ENCODE measurements around the gene RABGAP1L. TPM values are rescaled to one million over a fixed set of nuclear protein-coding genes. Genes with fewer than 3 reads are reported as not detected.

RABGAP1L gene
- total and polyA plus RNA-seq, 10 of the 15 experiments (the other 5 are each of a cell fraction or from before 2014, with no cell fraction given): 5.8 to 194 (median 113) TPM

- ChIA-PET POLR2A (no interaction called here), SMC1A (ENCODE audit: uncharacterized antibody, unreplicated experiment) (interaction anchor here (1.0 to 2.3 kb wide), 3 partner anchors 9 to 21 kb away, joined by 5 to 10 read pairs (median 6); no protein-coding TSS in a partner anchor), RAD21 (ENCODE audit: unreplicated experiment) (no interaction called here), CTCF (interaction anchor here (0.7 to 2.0 kb wide), 4 partner anchors 10 to 75 kb away, joined by 3 to 5 read pairs (median 4); no protein-coding TSS in a partner anchor)
- Histone ChIP-seq H4K20me1 (ENCODE audit: control insufficient read depth, insufficient read depth) (no peaks in the 10 kb centered on the region), H3K79me2 (ENCODE audit: control insufficient read depth, insufficient read depth, low read length) (no peaks in the 10 kb centered on the region), H3K27me3 (replicated peaks in 1 of 2; ENCODE audit: control insufficient read depth in 2 of 2, insufficient read depth in 2 of 2, low read length in 1 of 2) (no peaks in the 10 kb centered on the region), H3K4me2 (ENCODE audit: control insufficient read depth, insufficient read depth) (no peak overlapping the region), H2AFZ (ENCODE audit: control insufficient read depth, low read depth, low read length) (no peak overlapping the region), H3K4me3 (no peak overlapping the region), H3K4me1 (ENCODE audit: control insufficient read depth, insufficient read depth, low read length) (peaks cover 6% of the 10 kb centered on the region), H3K36me3 (ENCODE audit: control insufficient read depth in 2 of 2, insufficient read depth in 2 of 2, low read length in 1 of 2) (no peaks in the 10 kb centered on the region), H3K9me3 (replicated peaks; ENCODE audit: control insufficient read depth, insufficient read depth, low read length) (no peaks in the 10 kb centered on the region), H3K27ac (ENCODE audit: control insufficient read depth, insufficient read depth) (no peak overlapping the region), H3K9ac (ENCODE audit: control insufficient read depth, insufficient read depth, low read length) (no peak overlapping the region)
- no TSS peak for BruUV-seq (replicated peaks)
- DNase-seq (ENCODE audit: low read depth, low spot score): no peak
- no peak for TF ChIP-seq WRNIP1 (IDR thresholded peaks at IDR 0.05; ENCODE audit: borderline replicate concordance, low read depth, low read length)
- no peak for TF ChIP-seq YY1 (IDR thresholded peaks at IDR 0.05; ENCODE audit: low read depth, low read length)
- no peak for TF ChIP-seq E4F1 (IDR thresholded peaks at IDR 0.05; ENCODE audit: borderline replicate concordance, partially characterized antibody)
- no peak for TF ChIP-seq RAD21 (IDR thresholded peaks at IDR 0.05; ENCODE audit: insufficient read depth, low read depth, low read length)
- ATAC-seq: no peak
- intact Hi-C loops (cut with micrococcal nuclease; ENCODE audit: unreplicated experiment) (no loop called here), in situ Hi-C loops (cut with MboI) (no loop called here)
- WGBS (ENCODE audit: insufficient coverage, insufficient replicate concordance, low lambda C conversion rate, missing lambda C conversion rate): 95% methylated on average over 1 of the region's 1 CpG
- FAIRE-seq: no peak
Measured at GRCh38 chr1:174949061-174949460, 789.7 kb downstream of the RABGAP1L start.

DNA sequence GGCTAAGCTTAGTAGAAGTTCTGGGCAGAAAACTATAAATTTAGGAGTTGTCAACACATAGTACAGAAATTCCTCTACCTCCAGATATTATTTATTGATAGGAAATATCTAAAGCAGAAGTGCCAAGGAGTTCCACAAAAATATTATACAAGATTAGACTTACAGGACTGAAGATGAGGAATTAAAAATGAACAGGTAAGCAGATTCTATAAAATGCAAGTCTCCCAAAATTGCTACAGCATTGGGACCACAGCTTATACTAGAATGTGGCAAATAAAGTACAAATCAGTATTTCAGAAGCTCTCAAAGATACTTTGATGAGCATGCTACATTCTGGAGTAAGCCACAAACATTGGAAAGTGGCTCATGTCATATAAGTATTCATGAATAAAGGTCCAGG is 790.3 kb downstream of the RABGAP1L start:
- H3K27me3 ChIP-seq (replicated peaks in 1 of 2; ENCODE audit: control insufficient read depth in 2 of 2, insufficient read depth in 2 of 2, low read length in 1 of 2): no peaks in the 10 kb centered on the region
- FAIRE-seq: no peak
- no peaks in the 10 kb centered on the region for H3K36me3 ChIP-seq (ENCODE audit: control insufficient read depth in 2 of 2, insufficient read depth in 2 of 2, low read length in 1 of 2)
- TF ChIP-seq, protein P1, sequence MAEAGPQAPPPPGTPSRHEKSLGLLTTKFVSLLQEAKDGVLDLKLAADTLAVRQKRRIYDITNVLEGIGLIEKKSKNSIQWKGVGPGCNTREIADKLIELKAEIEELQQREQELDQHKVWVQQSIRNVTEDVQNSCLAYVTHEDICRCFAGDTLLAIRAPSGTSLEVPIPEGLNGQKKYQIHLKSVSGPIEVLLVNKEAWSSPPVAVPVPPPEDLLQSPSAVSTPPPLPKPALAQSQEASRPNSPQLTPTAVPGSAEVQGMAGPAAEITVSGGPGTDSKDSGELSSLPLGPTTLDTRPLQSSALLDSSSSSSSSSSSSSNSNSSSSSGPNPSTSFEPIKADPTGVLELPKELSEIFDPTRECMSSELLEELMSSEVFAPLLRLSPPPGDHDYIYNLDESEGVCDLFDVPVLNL (IDR thresholded peaks at IDR 0.05; ENCODE audit: low read depth, low read length): no peak
- TF ChIP-seq ATF7 (IDR thresholded peaks at IDR 0.05; ENCODE audit: low read depth): no peak
- TF ChIP-seq ZBTB33 (IDR thresholded peaks at IDR 0.05): no peak
- no peak for TF ChIP-seq POLR2AphosphoS2 (IDR thresholded peaks at IDR 0.05; ENCODE audit: low read depth, low read length)
- no peak for TF ChIP-seq NBN (IDR thresholded peaks at IDR 0.05)
- no peak for TF ChIP-seq EGR1 (IDR thresholded peaks at IDR 0.05; ENCODE audit: borderline replicate concordance in 1 of 2, low read depth in 2 of 2, low read length in 2 of 2)
- TF ChIP-seq BACH1 (IDR thresholded peaks at IDR 0.05; ENCODE audit: borderline replicate concordance): no peak
- no peak for TF ChIP-seq ASH2L (IDR thresholded peaks at IDR 0.05; ENCODE audit: borderline replicate concordance, low read depth)
- no peak for TF ChIP-seq NFYB (IDR thresholded peaks at IDR 0.05; ENCODE audit: insufficient read depth, low read depth, low read length)

More for the DNA sequence above, 790.3 kb downstream of the RABGAP1L start:
- DNase-seq (ENCODE audit: low read depth, low spot score) (no peak), ATAC-seq (no peak)
- RAD21 ChIA-PET (ENCODE audit: unreplicated experiment): no interaction called here
- no peak overlapping the region for H2AFZ ChIP-seq (ENCODE audit: control insufficient read depth, low read depth, low read length)
- peaks cover 12% of the 10 kb centered on the region for H3K4me1 ChIP-seq (ENCODE audit: control insufficient read depth, insufficient read depth, low read length)
- BruUV-seq (replicated peaks): no TSS peak
- intact Hi-C loops (cut with micrococcal nuclease; ENCODE audit: unreplicated experiment): no loop called here
- POLR2A ChIA-PET: no interaction called here
- no peaks in the 10 kb centered on the region for H3K79me2 ChIP-seq (ENCODE audit: control insufficient read depth, insufficient read depth, low read length)
- no peaks in the 10 kb centered on the region for H3K9me3 ChIP-seq (replicated peaks; ENCODE audit: control insufficient read depth, insufficient read depth, low read length)
- no peak overlapping the region for H3K27ac ChIP-seq (ENCODE audit: control insufficient read depth, insufficient read depth)
- CTCF ChIA-PET: interaction anchor here (0.7 to 2.0 kb wide), 4 partner anchors 11 to 76 kb away, joined by 3 to 5 read pairs (median 4); no protein-coding TSS in a partner anchor
- in situ Hi-C loops (cut with MboI): no loop called here
- H3K4me2 ChIP-seq (ENCODE audit: control insufficient read depth, insufficient read depth): no peak overlapping the region
- H4K20me1 ChIP-seq (ENCODE audit: control insufficient read depth, insufficient read depth): no peaks in the 10 kb centered on the region
- no peak overlapping the region for H3K9ac ChIP-seq (ENCODE audit: control insufficient read depth, insufficient read depth, low read length)
- H3K4me3 ChIP-seq: no peak overlapping the region
- SMC1A ChIA-PET (ENCODE audit: uncharacterized antibody, unreplicated experiment): interaction anchor here (0.6 to 2.3 kb wide), 7 partner anchors 9 to 56 kb away, joined by 3 to 10 read pairs (median 5); no protein-coding TSS in a partner anchor

Measured in GM12878 (cell line).